ENCODE measurements around the gene SNX10. TPM values are rescaled to one million over a fixed set of nuclear protein-coding genes. Genes with fewer than 3 reads are reported as not detected.

Gene SNX10
- total and polyA plus RNA-seq, 2 experiments from 2014 or later, result 0.60 to 1.5 TPM

- Histone ChIP-seq H3K9ac (no peak overlapping the region), H3K4me1 (ENCODE audit: insufficient read depth) (no peaks in the 10 kb centered on the region), H4K20me1 (ENCODE audit: insufficient read depth) (no peaks in the 10 kb centered on the region), H3K79me2 (ENCODE audit: insufficient read depth) (no peaks in the 10 kb centered on the region), H3K27ac (no peak overlapping the region), H3K36me3 (ENCODE audit: low read depth) (no peaks in the 10 kb centered on the region), H3K9me3 (ENCODE audit: low read depth) (no peaks in the 10 kb centered on the region), H3K4me2 (ENCODE audit: unreplicated experiment) (no peak overlapping the region), H3K27me3 (replicated peaks; ENCODE audit: insufficient read depth) (peaks cover 9% of the 10 kb centered on the region), H2AFZ (no peak overlapping the region), H3F3A (ENCODE audit: insufficient read depth) (no peaks in the 10 kb centered on the region), H3K9me2 (ENCODE audit: insufficient read depth) (no peaks in the 10 kb centered on the region), H3K4me3 (no peak overlapping the region)
- TF ChIP-seq EZH2 (IDR thresholded peaks at IDR 0.05; ENCODE audit: insufficient read depth, poor library complexity, severe bottlenecking), result no peak
- no peak for TF ChIP-seq EZH2phosphoT487 (IDR thresholded peaks at IDR 0.05; ENCODE audit: insufficient read depth, low read depth)
- in situ Hi-C loops (cut with MboI), result loop anchor here (5.0 to 10.0 kb wide), 3 partner anchors 271 to 469 kb away; no protein-coding TSS in a partner anchor
- DNase-seq, result no peak
Observed at GRCh38 chr7:26365901-26366275, 74.2 kb downstream of the SNX10 start.

GRCh38 chr7:26367219-26367711, 75.6 kb downstream of the SNX10 start:
- Histone ChIP-seq H3K9ac (no peak overlapping the region), H3K9me2 (ENCODE audit: insufficient read depth) (no peaks in the 10 kb centered on the region), H3K79me2 (ENCODE audit: insufficient read depth) (no peaks in the 10 kb centered on the region), H3K9me3 (ENCODE audit: low read depth) (no peaks in the 10 kb centered on the region), H4K20me1 (ENCODE audit: insufficient read depth) (no peaks in the 10 kb centered on the region), H2AFZ (no peak overlapping the region), H3K27ac (no peak overlapping the region), H3K4me1 (ENCODE audit: insufficient read depth) (no peaks in the 10 kb centered on the region), H3F3A (ENCODE audit: insufficient read depth) (no peaks in the 10 kb centered on the region), H3K4me2 (ENCODE audit: unreplicated experiment) (no peak overlapping the region), H3K4me3 (no peak overlapping the region), H3K27me3 (replicated peaks; ENCODE audit: insufficient read depth) (peaks cover 23% of the 10 kb centered on the region), H3K36me3 (ENCODE audit: low read depth) (no peaks in the 10 kb centered on the region)
- TF ChIP-seq EZH2 (IDR thresholded peaks at IDR 0.05; ENCODE audit: insufficient read depth, poor library complexity, severe bottlenecking), result no peak
- TF ChIP-seq EZH2phosphoT487 (IDR thresholded peaks at IDR 0.05; ENCODE audit: insufficient read depth, low read depth), result no peak
- in situ Hi-C loops (cut with MboI), result loop anchor here (5.0 to 10.0 kb wide), 3 partner anchors 272 to 470 kb away; no protein-coding TSS in a partner anchor
- 80 to 85% methylated on average over 6 of the region's 6 CpGs for WGBS, 2 experiments (ENCODE audit: low coverage in 1 of 2, low lambda C conversion rate in 2 of 2, missing lambda C conversion rate in 2 of 2)
- no peak for DNase-seq

- Histone ChIP-seq H3K36me3 (ENCODE audit: low read depth) (no peaks in the 10 kb centered on the region), H3K27ac (no peak overlapping the region), H3K4me3 (no peak overlapping the region), H3K9me2 (ENCODE audit: insufficient read depth) (no peaks in the 10 kb centered on the region), H3F3A (ENCODE audit: insufficient read depth) (no peaks in the 10 kb centered on the region), H3K9ac (no peak overlapping the region), H3K27me3 (replicated peaks; ENCODE audit: insufficient read depth) (peaks cover 35% of the 10 kb centered on the region), H3K79me2 (ENCODE audit: insufficient read depth) (no peaks in the 10 kb centered on the region), H3K9me3 (ENCODE audit: low read depth) (no peaks in the 10 kb centered on the region), H3K4me1 (ENCODE audit: insufficient read depth) (no peaks in the 10 kb centered on the region), H2AFZ (no peak overlapping the region), H3K4me2 (ENCODE audit: unreplicated experiment) (no peak overlapping the region), H4K20me1 (ENCODE audit: insufficient read depth) (no peaks in the 10 kb centered on the region)
- 66 to 86% methylated on average over 2 of the region's 2 CpGs for WGBS, 2 experiments (ENCODE audit: low coverage in 1 of 2, low lambda C conversion rate in 2 of 2, missing lambda C conversion rate in 2 of 2)
- no peak for DNase-seq
- in situ Hi-C loops (cut with MboI), result loop anchor here (5.0 to 10.0 kb wide), 3 partner anchors 274 to 471 kb away; no protein-coding TSS in a partner anchor
- TF ChIP-seq EZH2phosphoT487 (IDR thresholded peaks at IDR 0.05; ENCODE audit: insufficient read depth, low read depth) (no peak), EZH2 (IDR thresholded peaks at IDR 0.05; ENCODE audit: insufficient read depth, poor library complexity, severe bottlenecking) (no peak)
Observed at GRCh38 chr7:26368542-26368941, 76.9 kb downstream of the SNX10 start.

GRCh38 chr7:26369593-26369992, 77.9 kb downstream of the SNX10 start:
- Histone ChIP-seq H3F3A (ENCODE audit: insufficient read depth) (no peaks in the 10 kb centered on the region), H4K20me1 (ENCODE audit: insufficient read depth) (no peaks in the 10 kb centered on the region), H3K27me3 (replicated peaks; ENCODE audit: insufficient read depth) (peaks cover 46% of the 10 kb centered on the region), H3K9ac (no peak overlapping the region), H3K27ac (no peak overlapping the region), H2AFZ (no peak overlapping the region), H3K9me3 (ENCODE audit: low read depth) (no peaks in the 10 kb centered on the region), H3K9me2 (ENCODE audit: insufficient read depth) (no peaks in the 10 kb centered on the region), H3K36me3 (ENCODE audit: low read depth) (no peaks in the 10 kb centered on the region), H3K4me3 (no peak overlapping the region), H3K4me1 (ENCODE audit: insufficient read depth) (no peaks in the 10 kb centered on the region), H3K4me2 (ENCODE audit: unreplicated experiment) (no peak overlapping the region), H3K79me2 (ENCODE audit: insufficient read depth) (no peaks in the 10 kb centered on the region)
- WGBS, 2 experiments (ENCODE audit: low coverage in 1 of 2, low lambda C conversion rate in 2 of 2, missing lambda C conversion rate in 2 of 2), result 0 to 4% methylated on average over 4 of the region's 4 CpGs
- peak; percentile 63 for DNase-seq
- TF ChIP-seq EZH2 (IDR thresholded peaks at IDR 0.05; ENCODE audit: insufficient read depth, poor library complexity, severe bottlenecking) (no peak), EZH2phosphoT487 (IDR thresholded peaks at IDR 0.05; ENCODE audit: insufficient read depth, low read depth) (no peak)
- in situ Hi-C loops (cut with MboI), result loop anchor here (5.0 to 10.0 kb wide), 3 partner anchors 275 to 472 kb away; no protein-coding TSS in a partner anchor

Data from GM23248 (cell line).